Naive B cell (primary cell): ENCODE measurements around the gene GGT5. TPM values are rescaled to one million over a fixed set of nuclear protein-coding genes. Genes with fewer than 3 reads are reported as not detected.
"Not testable (repeated sequence)": the region's sequence is repeated elsewhere in the genome, so short reads cannot be mapped to it uniquely, and the experiment has no call there.

Source experiments
- ATAC-seq, 2 donors: fragments of 150-1000 bp; cut with Tn5 transposase; 2 replicates each; pipeline ENCODE4 v1.10.0; 2021; ENCODE audit warnings: low read depth in 2 of 2, mild to moderate bottlenecking in 2 of 2, moderate library complexity in 2 of 2
- DNase-seq: peaks from one replicate; pipeline ENCODE4 v3.0.0; 2022
- H3K27ac Mint-ChIP-seq, 6 donors: one replicate each; pipeline ENCODE4 v1.8.0; 2020 to 2022; ENCODE audit warnings: mild to moderate bottlenecking in 6 of 6, mixed read lengths in 6 of 6, moderate library complexity in 5 of 6, inconsistent platforms in 2 of 6
- H3K27me3 Mint-ChIP-seq, 3 donors: one replicate each; pipeline ENCODE4 v1.8.0; 2021 to 2022; ENCODE audit warnings: mixed read lengths in 3 of 3, mild to moderate bottlenecking in 1 of 3
- H3K36me3 Mint-ChIP-seq, 2 donors: one replicate each; pipeline ENCODE4 v1.8.0; 2020 to 2022; ENCODE audit warnings: mixed read lengths in 2 of 2, inconsistent platforms in 1 of 2, mild to moderate bottlenecking in 1 of 2
- H3K4me1 Mint-ChIP-seq, 3 donors: one replicate each; pipeline ENCODE4 v1.8.0; 2020 to 2022; ENCODE audit warnings: mixed read lengths in 3 of 3, inconsistent platforms in 1 of 3, mild to moderate bottlenecking in 1 of 3, moderate library complexity in 1 of 3
- H3K4me3 Mint-ChIP-seq, 8 donors: one replicate each; pipeline ENCODE4 v1.8.0; 2020 to 2022; ENCODE audit warnings: mild to moderate bottlenecking in 8 of 8, mixed read lengths in 8 of 8, moderate library complexity in 8 of 8, inconsistent platforms in 2 of 8
- H3K9me3 Mint-ChIP-seq, 7 donors: one replicate each; pipeline ENCODE4 v1.8.0; 2020 to 2022; ENCODE audit warnings: mixed read lengths in 7 of 7, mild to moderate bottlenecking in 5 of 7, inconsistent platforms in 2 of 7, moderate library complexity in 1 of 7
- polyA plus RNA-seq, 6 donors: library from polyadenylated mRNA; unstranded; fragments of 300-500 nt; fragmentation: Illumina TruSeq; gene quantifications; one replicate each; pipeline ENCODE4 v1.2.3, GENCODE V29; 2021; ENCODE audit warnings: low read depth in 6 of 6

The GGT5 gene, protein sequence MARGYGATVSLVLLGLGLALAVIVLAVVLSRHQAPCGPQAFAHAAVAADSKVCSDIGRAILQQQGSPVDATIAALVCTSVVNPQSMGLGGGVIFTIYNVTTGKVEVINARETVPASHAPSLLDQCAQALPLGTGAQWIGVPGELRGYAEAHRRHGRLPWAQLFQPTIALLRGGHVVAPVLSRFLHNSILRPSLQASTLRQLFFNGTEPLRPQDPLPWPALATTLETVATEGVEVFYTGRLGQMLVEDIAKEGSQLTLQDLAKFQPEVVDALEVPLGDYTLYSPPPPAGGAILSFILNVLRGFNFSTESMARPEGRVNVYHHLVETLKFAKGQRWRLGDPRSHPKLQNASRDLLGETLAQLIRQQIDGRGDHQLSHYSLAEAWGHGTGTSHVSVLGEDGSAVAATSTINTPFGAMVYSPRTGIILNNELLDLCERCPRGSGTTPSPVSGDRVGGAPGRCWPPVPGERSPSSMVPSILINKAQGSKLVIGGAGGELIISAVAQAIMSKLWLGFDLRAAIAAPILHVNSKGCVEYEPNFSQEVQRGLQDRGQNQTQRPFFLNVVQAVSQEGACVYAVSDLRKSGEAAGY
- not detected for polyA plus RNA-seq

DNA sequence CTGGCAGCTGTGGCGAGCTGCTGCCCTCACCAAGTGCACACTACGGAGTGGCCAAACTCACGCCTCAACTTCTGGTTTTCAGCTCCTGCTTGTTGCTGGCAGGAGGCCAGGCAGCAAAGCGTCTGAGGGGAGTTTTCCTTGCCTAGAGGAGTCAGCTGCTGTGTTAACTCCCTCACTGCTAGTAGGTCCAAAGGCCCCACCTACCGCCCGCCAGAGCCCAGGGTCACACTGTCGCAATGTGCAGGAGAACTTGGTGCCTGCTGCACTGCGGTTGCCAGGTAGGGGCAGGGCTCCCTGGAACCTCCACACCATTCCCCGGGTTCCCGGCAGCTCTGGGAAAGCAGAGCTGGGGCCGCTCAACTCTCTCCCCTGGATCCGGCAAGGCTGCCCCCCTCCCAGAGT lies at the start of gene GGT5:
Gene GGT5 (minus strand): TSS at position 53 of the 402 bp plus-strand sequence. CDS start 357 bp downstream, outside the sequence.
- peak within 1 kb of the TSS in 3 of 6 donors; percentile 0 to 94 (median 47) for H3K27ac Mint-ChIP-seq
- H3K4me3 Mint-ChIP-seq, result peak within 1 kb of the TSS in 3 of 8 donors; percentile 22 to 43 (median 30)
- H3K27me3 Mint-ChIP-seq, DNase-seq, H3K36me3 Mint-ChIP-seq, H3K9me3 Mint-ChIP-seq, ATAC-seq: not testable (repeated sequence)
- H3K4me1 Mint-ChIP-seq, result peaks cover 19 to 27% (median 26%) of the 10 kb centered on the region in 3 donors

DNA sequence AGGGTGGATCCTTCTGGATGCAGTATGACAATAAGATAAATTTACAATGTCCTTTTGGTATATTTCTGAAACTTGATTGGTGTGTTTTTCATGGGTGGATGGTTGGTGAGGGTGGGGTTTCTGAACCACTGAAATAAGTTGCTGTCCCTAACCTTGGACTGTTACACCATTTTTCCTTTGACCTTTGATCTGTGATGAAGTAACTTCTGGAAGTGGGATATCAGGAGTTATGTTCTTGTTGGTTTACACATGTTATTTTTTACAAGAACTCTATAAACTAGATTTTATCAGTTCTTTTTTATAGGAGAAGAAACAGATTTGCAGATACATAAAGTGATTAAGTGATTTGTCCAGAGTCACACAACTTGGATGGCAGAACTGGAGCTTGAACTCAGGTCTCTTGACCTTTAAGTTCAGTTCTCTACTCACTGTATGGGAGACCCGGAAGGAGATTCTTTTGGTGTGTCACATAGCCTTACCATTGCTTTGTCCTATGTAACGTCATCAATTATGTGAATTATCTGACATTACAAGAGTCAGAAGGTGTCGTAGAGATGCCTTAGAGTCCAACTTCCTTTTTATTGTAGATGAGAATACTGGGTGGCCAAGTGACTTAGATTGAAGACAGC lies 47.4 kb upstream of the GGT5 start:
- not testable (repeated sequence) for H3K27me3 Mint-ChIP-seq, DNase-seq, ATAC-seq, H3K9me3 Mint-ChIP-seq, H3K4me3 Mint-ChIP-seq, H3K36me3 Mint-ChIP-seq
- H3K4me1 Mint-ChIP-seq, result peaks cover 26 to 51% (median 41%) of the 10 kb centered on the region in 3 donors
- peak overlapping the region in 2 of 6 donors; percentile 41 to 84 for H3K27ac Mint-ChIP-seq

DNA sequence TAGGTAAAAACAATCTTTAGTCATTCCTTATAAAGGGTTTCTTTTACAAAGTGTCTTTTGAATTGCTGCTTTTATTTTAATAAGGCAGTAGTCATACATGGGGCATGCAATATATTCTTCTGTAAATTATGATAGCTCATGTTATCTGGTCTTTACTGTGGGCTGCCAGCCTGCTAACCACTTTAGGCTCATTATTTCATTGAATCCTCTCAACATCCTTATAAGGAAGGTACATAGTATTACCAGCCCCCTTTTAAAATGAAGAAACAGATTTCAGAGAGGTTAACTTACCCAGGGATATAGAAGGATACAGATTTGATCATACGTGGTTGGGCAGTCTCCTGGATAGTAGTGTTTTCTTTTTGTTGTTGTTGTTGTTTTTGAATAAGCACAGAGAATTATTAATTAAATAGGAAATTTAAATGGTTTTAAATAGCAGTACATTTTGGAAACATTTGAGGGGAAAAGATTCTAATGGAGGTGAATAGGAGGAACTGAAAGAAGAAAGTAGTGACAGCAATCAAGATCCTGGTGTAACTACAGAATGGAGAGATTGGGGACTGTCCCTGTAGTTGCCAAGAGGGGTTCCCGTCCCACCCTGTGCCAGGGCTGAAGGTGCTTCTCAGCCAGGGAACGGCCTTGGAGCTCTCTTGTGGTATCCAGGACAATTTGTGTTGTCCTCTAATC lies 46.8 kb upstream of the GGT5 start:
- peak in 1 of 2 donors; percentile 28 for ATAC-seq
- Mint-ChIP-seq H3K9me3 (no peaks in the 10 kb centered on the region), H3K36me3 (no peaks in the 10 kb centered on the region), H3K27me3 (no peaks in the 10 kb centered on the region), H3K4me3 (peak overlapping the region in 1 of 8 donors; percentile 0), H3K4me1 (peaks cover 30 to 57% (median 44%) of the 10 kb centered on the region in 3 donors), H3K27ac (peak overlapping the region in 5 of 6 donors; percentile 42 to 84 (median 47))
- DNase-seq, result no peak

DNA sequence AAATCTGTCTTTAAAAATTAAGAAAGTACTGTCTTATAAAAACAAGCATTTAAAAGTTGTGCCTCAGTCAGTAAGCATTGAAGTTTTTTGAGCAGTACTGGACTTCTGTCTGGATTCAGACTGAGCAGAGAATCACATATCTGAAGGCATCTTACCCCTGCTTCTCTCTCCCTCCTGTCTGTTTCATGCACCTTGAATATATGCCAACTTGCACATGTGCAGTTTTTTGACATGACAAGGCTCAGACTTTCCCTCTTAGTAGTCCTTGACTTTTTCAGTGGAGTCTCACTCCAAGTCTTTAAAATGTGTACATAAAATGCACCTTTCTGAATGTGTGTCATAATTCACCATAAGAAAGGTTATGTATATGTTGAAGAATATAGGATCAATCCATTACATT lies 45.6 kb upstream of the GGT5 start:
- H3K27me3 Mint-ChIP-seq, result no peaks in the 10 kb centered on the region
- ATAC-seq (no peak), DNase-seq (no peak)
- peaks cover 26 to 50% (median 39%) of the 10 kb centered on the region in 3 donors for H3K4me1 Mint-ChIP-seq
- peak overlapping the region in 1 of 6 donors; percentile 23 for H3K27ac Mint-ChIP-seq
- no peak overlapping the region for H3K4me3 Mint-ChIP-seq
- no peaks in the 10 kb centered on the region for H3K36me3 Mint-ChIP-seq
- H3K9me3 Mint-ChIP-seq, result no peaks in the 10 kb centered on the region

DNA sequence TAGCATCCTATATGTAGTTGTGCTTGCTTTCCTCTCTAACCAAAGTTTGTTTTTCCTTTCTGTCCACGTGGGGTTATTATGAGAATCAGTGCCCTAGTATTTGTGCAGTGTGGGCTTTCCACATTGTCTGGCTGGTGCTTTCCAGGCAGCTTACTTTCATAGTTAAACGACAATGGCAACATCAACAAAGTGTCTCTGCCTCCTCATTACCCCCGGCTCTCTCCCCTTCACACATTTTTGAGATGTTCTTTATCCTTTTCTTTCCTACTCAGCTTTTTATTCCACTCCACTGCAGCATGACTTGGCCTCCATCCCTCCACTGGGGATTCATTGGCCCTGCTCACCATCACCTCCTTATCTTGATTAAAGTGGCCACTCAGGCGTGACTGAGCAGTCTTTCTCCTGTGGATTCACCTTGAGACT lies 44.9 kb upstream of the GGT5 start:
- DNase-seq (no peak), ATAC-seq (no peak)
- H3K4me1 Mint-ChIP-seq, result peaks cover 30 to 54% (median 40%) of the 10 kb centered on the region in 3 donors
- H3K27ac Mint-ChIP-seq, result peak overlapping the region in 3 of 6 donors; percentile 23 to 33 (median 31)
- peak overlapping the region in 1 of 8 donors; percentile 3 for H3K4me3 Mint-ChIP-seq
- H3K9me3 Mint-ChIP-seq, result no peaks in the 10 kb centered on the region
- H3K36me3 Mint-ChIP-seq, result no peaks in the 10 kb centered on the region
- H3K27me3 Mint-ChIP-seq, result no peaks in the 10 kb centered on the region

DNA sequence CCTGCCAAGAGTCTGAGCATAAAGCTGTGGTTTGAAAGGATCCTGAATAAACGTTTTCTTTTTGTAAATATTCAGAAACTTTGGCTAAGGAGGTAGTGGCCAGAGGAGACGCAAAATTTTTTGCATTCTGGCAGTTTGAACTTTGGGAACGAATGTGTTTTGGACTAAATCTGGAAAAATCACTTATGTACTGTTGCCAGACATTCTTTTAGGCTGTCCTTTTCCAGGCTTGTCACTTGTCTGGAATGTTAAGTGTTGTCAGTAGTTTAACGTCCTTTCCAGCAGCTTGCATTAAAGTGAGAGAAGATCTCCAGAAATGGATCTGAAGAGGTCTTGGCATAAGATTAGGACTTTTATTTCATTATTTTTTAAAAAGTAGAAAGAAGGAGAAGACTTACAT lies 44.2 kb upstream of the GGT5 start:
- ATAC-seq, result no peak
- no peak overlapping the region for H3K4me3 Mint-ChIP-seq
- H3K36me3 Mint-ChIP-seq, result no peaks in the 10 kb centered on the region
- H3K27me3 Mint-ChIP-seq, result no peaks in the 10 kb centered on the region
- DNase-seq, result no peak
- peak overlapping the region in 1 of 6 donors; percentile 32 for H3K27ac Mint-ChIP-seq
- peaks cover 33 to 59% (median 43%) of the 10 kb centered on the region in 3 donors for H3K4me1 Mint-ChIP-seq
- no peaks in the 10 kb centered on the region for H3K9me3 Mint-ChIP-seq

DNA sequence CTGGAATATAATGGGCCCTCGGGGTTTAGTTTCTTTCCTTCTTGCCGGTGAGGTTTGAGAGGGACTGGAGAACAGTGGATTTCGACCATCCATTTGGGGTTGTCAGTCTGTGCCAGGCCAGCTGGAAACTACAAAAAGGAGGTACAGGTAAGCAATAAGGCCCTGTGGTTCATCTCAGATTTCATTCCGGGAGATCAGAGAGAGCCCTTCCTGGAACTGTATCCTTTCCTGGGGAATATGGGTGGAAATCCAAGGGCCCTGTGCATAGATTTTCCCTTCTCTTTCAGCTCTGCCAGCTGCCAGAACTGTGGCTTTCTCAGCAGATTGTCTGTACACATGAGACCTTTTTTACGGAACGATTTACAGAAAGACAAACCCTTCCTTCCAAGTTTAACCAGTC lies 42.9 kb upstream of the GGT5 start:
- not testable (repeated sequence) for ATAC-seq, H3K9me3 Mint-ChIP-seq, H3K4me3 Mint-ChIP-seq, H3K36me3 Mint-ChIP-seq, DNase-seq, H3K27me3 Mint-ChIP-seq
- Mint-ChIP-seq H3K27ac (peak overlapping the region in 1 of 6 donors; percentile 15), H3K4me1 (peaks cover 35 to 59% (median 47%) of the 10 kb centered on the region in 3 donors)

DNA sequence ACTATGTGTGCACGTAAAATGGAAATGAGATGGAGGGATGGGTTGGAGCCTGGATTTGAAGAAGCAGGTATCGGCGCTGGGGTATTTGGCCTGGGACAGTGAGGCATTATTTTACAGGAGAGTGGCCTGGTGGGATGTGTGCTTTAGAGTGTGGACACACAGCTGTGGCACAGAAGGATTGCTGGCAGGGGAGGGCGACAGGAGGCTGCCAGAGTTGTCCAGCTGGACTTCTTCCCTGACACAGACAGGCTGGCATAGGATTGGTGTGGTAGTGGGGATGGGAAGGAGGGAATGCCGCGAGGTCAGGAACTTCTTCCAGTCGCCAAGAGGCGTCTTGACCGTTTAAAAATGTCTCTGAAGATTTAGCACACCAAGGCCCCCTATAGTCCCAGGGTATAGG lies 42.3 kb upstream of the GGT5 start:
- Mint-ChIP-seq H3K27ac (peak overlapping the region in 1 of 6 donors; percentile 37), H3K4me1 (peaks cover 33 to 60% (median 50%) of the 10 kb centered on the region in 3 donors)
- H3K4me3 Mint-ChIP-seq, H3K9me3 Mint-ChIP-seq, H3K36me3 Mint-ChIP-seq, ATAC-seq, H3K27me3 Mint-ChIP-seq, DNase-seq: not testable (repeated sequence)

DNA sequence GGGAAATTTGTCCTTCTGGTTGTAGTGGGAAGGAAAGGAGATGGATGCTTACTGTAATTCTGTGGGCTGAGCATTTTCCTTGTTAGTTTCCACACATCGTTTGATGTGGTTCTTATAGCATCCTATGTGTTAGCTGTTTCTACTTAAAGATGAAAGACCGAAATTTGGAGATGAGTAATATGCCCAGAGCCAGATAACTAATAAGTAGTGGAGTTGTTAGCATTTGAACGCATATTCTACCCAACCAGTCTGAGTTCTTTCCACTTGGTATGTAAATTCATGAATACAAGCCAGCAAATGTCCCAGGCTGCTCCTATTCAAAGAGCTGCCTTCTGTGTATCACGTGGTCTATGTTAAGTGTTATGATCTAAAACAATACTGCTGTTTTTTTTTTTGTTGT lies 40.4 kb upstream of the GGT5 start:
- ATAC-seq (no peak), DNase-seq (no peak)
- H3K4me1 Mint-ChIP-seq, result peaks cover 34 to 55% (median 48%) of the 10 kb centered on the region in 3 donors
- no peak overlapping the region for H3K4me3 Mint-ChIP-seq
- no peaks in the 10 kb centered on the region for H3K9me3 Mint-ChIP-seq
- H3K27me3 Mint-ChIP-seq, result no peaks in the 10 kb centered on the region
- H3K27ac Mint-ChIP-seq, result peak overlapping the region in 1 of 6 donors; percentile 7
- no peaks in the 10 kb centered on the region for H3K36me3 Mint-ChIP-seq

DNA sequence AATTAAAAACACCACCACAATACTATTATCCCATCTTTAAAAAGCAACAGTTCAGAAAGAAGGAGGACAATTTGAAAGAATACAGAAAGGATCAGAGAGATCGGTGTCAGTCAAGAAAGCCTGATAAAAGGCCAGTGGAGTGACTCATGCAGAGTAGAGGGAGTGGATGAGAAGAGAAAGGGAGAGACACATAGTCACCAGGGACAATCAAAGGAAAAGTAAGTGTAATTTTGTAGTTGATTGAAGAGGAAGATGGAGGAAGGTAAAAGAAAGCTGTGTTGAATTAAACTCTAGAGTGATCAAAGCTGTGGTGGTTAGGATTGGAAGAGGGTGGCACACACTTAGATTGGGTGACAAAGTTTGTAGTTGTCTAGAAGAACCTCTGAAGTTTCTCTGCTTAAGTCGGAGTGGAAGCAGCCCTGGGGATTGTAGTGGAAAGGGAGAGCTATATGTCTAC lies 39.9 kb upstream of the GGT5 start:
- Mint-ChIP-seq H3K9me3 (no peaks in the 10 kb centered on the region), H3K4me3 (no peak overlapping the region), H3K27ac (peak overlapping the region in 2 of 6 donors; percentile 7 to 18), H3K36me3 (no peaks in the 10 kb centered on the region), H3K4me1 (peaks cover 30 to 50% (median 44%) of the 10 kb centered on the region in 3 donors), H3K27me3 (no peaks in the 10 kb centered on the region)
- ATAC-seq (no peak), DNase-seq (no peak)

DNA sequence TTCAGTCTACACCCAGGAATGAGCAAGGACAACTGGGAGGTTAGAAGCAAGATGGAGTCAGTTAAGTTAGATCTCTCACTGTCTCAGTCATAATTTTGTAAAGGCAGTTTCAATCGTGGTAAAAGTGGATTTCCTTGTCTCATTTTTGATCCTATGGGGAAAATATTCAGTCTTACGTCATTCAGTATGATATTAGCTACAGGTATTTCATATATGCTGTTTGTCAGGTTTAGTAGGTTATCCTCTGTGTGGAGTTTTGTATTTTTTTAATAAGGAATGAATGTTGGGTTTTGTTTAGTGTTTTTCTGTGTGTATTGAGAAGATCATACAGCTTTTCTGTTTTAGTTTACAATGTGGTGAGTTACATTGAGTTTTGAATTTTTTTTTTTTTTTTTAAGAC lies 37.5 kb upstream of the GGT5 start:
- no peak overlapping the region for H3K4me3 Mint-ChIP-seq
- peaks cover 24 to 39% (median 38%) of the 10 kb centered on the region in 3 donors for H3K4me1 Mint-ChIP-seq
- H3K9me3 Mint-ChIP-seq, result no peaks in the 10 kb centered on the region
- peaks cover 0 to under 1% of the 10 kb centered on the region in 2 donors for H3K36me3 Mint-ChIP-seq
- ATAC-seq, result no peak
- no peak for DNase-seq
- no peaks in the 10 kb centered on the region for H3K27me3 Mint-ChIP-seq
- no peak overlapping the region for H3K27ac Mint-ChIP-seq

DNA sequence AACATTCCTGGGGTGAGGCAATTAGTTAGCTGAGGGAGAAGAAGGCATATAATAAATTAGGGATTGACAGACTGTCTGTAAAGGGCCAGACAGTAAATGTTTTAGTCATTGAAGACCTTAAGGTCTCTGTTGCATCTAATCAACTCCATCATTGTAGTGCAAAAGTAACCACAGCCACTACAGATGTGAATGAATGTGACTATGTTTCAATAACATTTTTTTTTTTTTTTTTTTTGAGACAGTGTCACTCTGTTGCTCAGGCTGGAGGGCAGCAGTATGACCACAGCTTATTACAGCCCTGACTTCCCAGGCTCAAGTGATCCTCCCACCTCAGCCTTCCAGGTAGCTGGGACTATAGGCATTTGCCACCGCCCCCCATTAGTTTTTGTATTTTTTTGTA lies 35.5 kb upstream of the GGT5 start:
- H3K36me3 Mint-ChIP-seq, H3K27ac Mint-ChIP-seq, H3K4me3 Mint-ChIP-seq, H3K27me3 Mint-ChIP-seq, H3K9me3 Mint-ChIP-seq, DNase-seq, ATAC-seq: not testable (repeated sequence)
- H3K4me1 Mint-ChIP-seq, result peaks cover 25 to 49% (median 44%) of the 10 kb centered on the region in 3 donors
